Mammary epithelial cell (primary cell): ENCODE results near the gene LMOD1.

Experiments used
- EZH2 ChIP-seq: IDR thresholded peaks from 2 replicates; pipeline ENCODE4 v1.6.1; 2012; ENCODE audit warnings: low read length, inconsistent platforms, borderline replicate concordance
- TF ChIP-seq, protein P1 (sequence below), 2 donors: IDR thresholded peaks in 1 of 2; conservative IDR thresholded peaks in 1 of 2; 2 replicates each; pipeline ENCODE4 v1.5.1; 2011 to 2012; ENCODE audit warnings: inconsistent platforms in 2 of 2, low read length in 2 of 2, mild to moderate bottlenecking in 2 of 2, control low read depth in 1 of 2, low read depth in 1 of 2; ENCODE audit not compliant: insufficient read depth in 1 of 2; ENCODE audit errors: extremely low read depth in 1 of 2

DNA sequence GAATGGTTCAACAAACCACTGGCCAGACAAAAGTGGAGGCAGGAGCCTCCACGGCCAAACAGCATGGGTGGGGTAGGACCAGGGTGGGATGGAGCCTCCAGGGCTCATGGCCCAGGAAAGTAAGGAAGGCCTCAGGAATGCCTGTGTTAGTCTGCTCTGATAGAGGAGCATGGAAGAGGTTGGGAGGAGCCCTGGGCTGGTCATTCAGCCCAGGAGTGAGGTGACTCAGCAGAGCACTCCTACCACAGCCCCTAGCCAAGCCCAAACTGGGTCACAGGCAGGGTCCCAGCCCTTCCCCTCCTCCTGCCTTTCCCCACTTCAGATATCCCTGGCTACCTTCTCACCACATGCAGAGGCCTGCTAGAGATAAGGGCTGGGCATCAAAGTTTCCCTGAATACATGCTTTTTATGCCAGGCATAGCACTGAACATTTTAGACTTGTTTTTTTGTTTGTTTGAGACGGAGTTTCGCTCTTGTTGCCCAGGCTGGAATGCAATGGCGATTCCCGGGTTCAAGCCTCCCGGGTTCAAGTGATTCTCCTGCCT, 60.7 kb downstream of the LMOD1 start:
- TF ChIP-seq, protein P1, sequence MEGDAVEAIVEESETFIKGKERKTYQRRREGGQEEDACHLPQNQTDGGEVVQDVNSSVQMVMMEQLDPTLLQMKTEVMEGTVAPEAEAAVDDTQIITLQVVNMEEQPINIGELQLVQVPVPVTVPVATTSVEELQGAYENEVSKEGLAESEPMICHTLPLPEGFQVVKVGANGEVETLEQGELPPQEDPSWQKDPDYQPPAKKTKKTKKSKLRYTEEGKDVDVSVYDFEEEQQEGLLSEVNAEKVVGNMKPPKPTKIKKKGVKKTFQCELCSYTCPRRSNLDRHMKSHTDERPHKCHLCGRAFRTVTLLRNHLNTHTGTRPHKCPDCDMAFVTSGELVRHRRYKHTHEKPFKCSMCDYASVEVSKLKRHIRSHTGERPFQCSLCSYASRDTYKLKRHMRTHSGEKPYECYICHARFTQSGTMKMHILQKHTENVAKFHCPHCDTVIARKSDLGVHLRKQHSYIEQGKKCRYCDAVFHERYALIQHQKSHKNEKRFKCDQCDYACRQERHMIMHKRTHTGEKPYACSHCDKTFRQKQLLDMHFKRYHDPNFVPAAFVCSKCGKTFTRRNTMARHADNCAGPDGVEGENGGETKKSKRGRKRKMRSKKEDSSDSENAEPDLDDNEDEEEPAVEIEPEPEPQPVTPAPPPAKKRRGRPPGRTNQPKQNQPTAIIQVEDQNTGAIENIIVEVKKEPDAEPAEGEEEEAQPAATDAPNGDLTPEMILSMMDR (conservative IDR thresholded peaks at IDR 0.05 in 1 of 2, IDR thresholded peaks at IDR 0.05 in 1 of 2; ENCODE audit: extremely low read depth in 1 of 2, insufficient read depth in 1 of 2, low read depth in 1 of 2, low read length in 2 of 2) = no peak
- TF ChIP-seq EZH2 = no peak
